Spleen (tissue), 11 donors: ENCODE results near the gene MBNL3. TPM values are rescaled to one million over a fixed set of nuclear protein-coding genes. Genes with fewer than 3 reads are reported as not detected.
A peak's percentile ranks its signal among the peaks of the same experiment; 100 is the strongest.

Experiments used
- DNase-seq: peaks from one replicate; pipeline ENCODE4 v3.0.0-alpha.2; 2020
- H3K27ac ChIP-seq, 8 donors: fragments of 200-600 bp; sonication (generic) in 7 of 8; 1 replicate in 4 of 8; 2 replicates in 4 of 8; pipeline versions ENCODE4 v1.5.0 to v1.8.0; 2016 to 2021; ENCODE audit warnings: inconsistent platforms in 4 of 8, mild to moderate bottlenecking in 4 of 8, moderate library complexity in 1 of 8
- H3K27me3 ChIP-seq, 7 donors: fragments of 200-600 bp; sonication (generic) in 6 of 7; replicated peaks in 1 of 7; 1 replicate in 4 of 7; 2 replicates in 3 of 7; pipeline versions ENCODE4 v1.5.0 to v1.8.0; 2016 to 2021; ENCODE audit warnings: inconsistent platforms in 3 of 7, mild to moderate bottlenecking in 1 of 7
- H3K36me3 ChIP-seq, 6 donors: fragments of 200-600 bp; sonication (generic) in 5 of 6; 1 replicate in 4 of 6; 2 replicates in 2 of 6; pipeline versions ENCODE4 v1.5.0 to v1.8.0; 2016 to 2021; ENCODE audit warnings: inconsistent platforms in 2 of 6
- H3K4me1 ChIP-seq, 6 donors: fragments of 200-600 bp; sonication (generic) in 5 of 6; 1 replicate in 3 of 6; 2 replicates in 3 of 6; pipeline versions ENCODE4 v1.5.0 to v1.8.0; 2016 to 2021; ENCODE audit warnings: inconsistent platforms in 3 of 6
- H3K4me3 ChIP-seq, 8 donors: fragments of 200-600 bp; sonication (generic) in 7 of 8; 1 replicate in 4 of 8; 2 replicates in 4 of 8; pipeline versions ENCODE4 v1.5.0 to v1.8.0; 2016 to 2021; ENCODE audit warnings: inconsistent platforms in 4 of 8, mild to moderate bottlenecking in 4 of 8, moderate library complexity in 2 of 8
- H3K9me3 ChIP-seq, 8 donors: fragments of 200-600 bp; sonication (generic) in 7 of 8; 1 replicate in 4 of 8; 2 replicates in 4 of 8; pipeline versions ENCODE4 v1.5.0 to v1.8.0; 2016 to 2021; ENCODE audit warnings: inconsistent platforms in 4 of 8
- POLR2A ChIP-seq, 3 donors: fragments of 450-650 bp; IDR thresholded peaks; one replicate each; pipeline ENCODE4 v1.5.1; 2017; ENCODE audit warnings: antibody characterized with exemption in 3 of 3, mild to moderate bottlenecking in 1 of 3
- POLR2AphosphoS5 ChIP-seq, 3 donors: sonication (generic); formaldehyde crosslinking; IDR thresholded peaks; one replicate each; pipeline ENCODE4 v1.5.1; 2017; ENCODE audit warnings: antibody characterized with exemption in 3 of 3
- WGBS, 5 donors: extraction: QIAGEN DNeasy Blood & Tissue Kit in 3 of 5; methylation state at CpG; one replicate each; pipeline versions ENCODE4 v1.1.5 to v1.1.7; 2013 to 2018; 5-methylcytosine and 5-hydroxymethylcytosine counted together
- intact Hi-C: fragments of 100-400 bp; cut with DNase I; formaldehyde crosslinking; loops from one replicate; pipeline ENCODE4 v1.15.0; 2023; ENCODE audit warnings: low total_unique reads
- polyA plus RNA-seq, 3 donors: library from polyadenylated mRNA; stranded (reverse); fragments of 200-250 nt; gene quantifications; one replicate each; pipeline ENCODE4 v1.2.1, GENCODE V29; 2013
- total RNA-seq, 7 donors: library from RNA; depleted of rRNA in 3 of 7; stranded (reverse); fragments of >200 nt in 3 of 7; fragmentation: NEBNext Ultra II Directional in 4 of 7; extraction: Animal tissue kit (Norgen Biotek cat#: 25700) in 4 of 7; gene quantifications; one replicate each; pipeline versions ENCODE4 v1.1.0 to v1.2.1, GENCODE V29; 2016 to 2021
- TF ChIP-seq, protein P1 (sequence below), 11 experiments: fragments of 200-600 bp in 7 of 11; fragments of 450-650 bp in 4 of 11; sonication (generic) in 4 of 11; IDR thresholded peaks in 8 of 11; conservative IDR thresholded peaks in 3 of 11; 1 replicate in 7 of 11; 2 replicates in 4 of 11; pipeline versions ENCODE4 v1.4.0 to v1.8.0; 2016 to 2021; ENCODE audit warnings: antibody characterized with exemption in 11 of 11, inconsistent platforms in 4 of 11, mild to moderate bottlenecking in 1 of 11
- donor health status: healthy with polysubstance abuse.
- donor health status: DM: no; HTN: no; CAD: no; lungs with moderate emphysema.
- donor health status: DM: no; HTN: no; CAD: no.
- donor health status: Bipolar disorder and iron deficiency.
- donor health status: healthy.
- donor health status: DM: no; HTN: no; CAD: no.
- donor health status: DM: yes; HTN: yes; CAD: no.

MBNL3 gene
- total and polyA plus RNA-seq, 10 donors, result 5.0 to 67.2 (median 37.6) TPM

DNA sequence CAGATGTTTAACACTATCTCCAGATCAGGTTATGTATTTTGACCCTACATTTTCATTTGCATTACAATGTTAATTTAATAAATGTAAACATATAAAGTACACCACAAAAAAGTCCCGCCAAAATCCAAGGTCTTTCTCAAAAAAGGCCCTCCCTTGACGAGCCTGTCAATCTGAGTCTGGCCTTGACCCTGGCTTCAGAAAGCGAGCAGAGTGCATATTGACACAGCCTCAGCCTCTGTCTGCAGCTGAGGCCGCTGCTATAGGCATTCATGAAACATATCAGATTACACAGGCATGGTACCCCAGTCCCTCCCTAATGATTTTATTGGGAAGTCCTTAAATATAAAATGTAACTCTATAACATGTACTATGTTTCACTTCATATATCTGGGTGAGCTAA is 6.2 kb downstream of the MBNL3 start:
- peaks cover 7 to 90% (median 53%) of the 10 kb centered on the region in 6 donors for H3K4me1 ChIP-seq
- H3K4me3 ChIP-seq, result no peak overlapping the region
- no peak for DNase-seq
- TF ChIP-seq POLR2AphosphoS5 (IDR thresholded peaks at IDR 0.05), result no peak
- TF ChIP-seq, protein P1, sequence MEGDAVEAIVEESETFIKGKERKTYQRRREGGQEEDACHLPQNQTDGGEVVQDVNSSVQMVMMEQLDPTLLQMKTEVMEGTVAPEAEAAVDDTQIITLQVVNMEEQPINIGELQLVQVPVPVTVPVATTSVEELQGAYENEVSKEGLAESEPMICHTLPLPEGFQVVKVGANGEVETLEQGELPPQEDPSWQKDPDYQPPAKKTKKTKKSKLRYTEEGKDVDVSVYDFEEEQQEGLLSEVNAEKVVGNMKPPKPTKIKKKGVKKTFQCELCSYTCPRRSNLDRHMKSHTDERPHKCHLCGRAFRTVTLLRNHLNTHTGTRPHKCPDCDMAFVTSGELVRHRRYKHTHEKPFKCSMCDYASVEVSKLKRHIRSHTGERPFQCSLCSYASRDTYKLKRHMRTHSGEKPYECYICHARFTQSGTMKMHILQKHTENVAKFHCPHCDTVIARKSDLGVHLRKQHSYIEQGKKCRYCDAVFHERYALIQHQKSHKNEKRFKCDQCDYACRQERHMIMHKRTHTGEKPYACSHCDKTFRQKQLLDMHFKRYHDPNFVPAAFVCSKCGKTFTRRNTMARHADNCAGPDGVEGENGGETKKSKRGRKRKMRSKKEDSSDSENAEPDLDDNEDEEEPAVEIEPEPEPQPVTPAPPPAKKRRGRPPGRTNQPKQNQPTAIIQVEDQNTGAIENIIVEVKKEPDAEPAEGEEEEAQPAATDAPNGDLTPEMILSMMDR (IDR thresholded peaks at IDR 0.05 in 8 of 11, conservative IDR thresholded peaks at IDR 0.05 in 3 of 11), result no peak
- TF ChIP-seq POLR2A (IDR thresholded peaks at IDR 0.05), result no peak
- H3K27me3 ChIP-seq, result no peaks in the 10 kb centered on the region
- peak overlapping the region in 4 of 8 donors; percentile 86 to 91 (median 89) for H3K27ac ChIP-seq
- 63 to 89% (median 87%) methylated on average over 3 to 4 of the region's 4 CpGs for WGBS, 5 donors
- H3K36me3 ChIP-seq, result no peaks in the 10 kb centered on the region
- intact Hi-C loops, result no loop called here
- no peaks in the 10 kb centered on the region for H3K9me3 ChIP-seq

DNA sequence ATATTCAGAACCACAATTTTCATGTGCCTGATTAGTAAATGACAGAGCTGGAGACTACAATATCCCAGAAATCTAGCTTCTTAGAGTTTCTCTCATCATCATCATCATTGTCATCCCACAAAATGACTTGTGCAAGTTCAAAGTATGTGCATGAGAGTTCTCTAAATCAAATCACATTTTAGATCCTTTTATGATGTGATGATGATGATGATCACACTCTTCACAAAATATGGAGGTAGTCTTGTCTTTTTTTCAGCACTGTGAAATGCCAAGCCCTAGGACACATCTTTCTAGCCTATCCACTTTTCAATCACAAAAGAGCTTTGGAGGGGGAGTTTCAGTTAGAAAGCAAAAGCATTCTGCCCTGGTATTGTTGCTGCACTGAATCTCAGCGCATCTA is 7.4 kb downstream of the MBNL3 start:
- peak overlapping the region in 1 of 8 donors; percentile 69 for H3K4me3 ChIP-seq
- intact Hi-C loops, result no loop called here
- peak overlapping the region; percentile 54 to 91 (median 86) for H3K27ac ChIP-seq
- H3K27me3 ChIP-seq, result no peaks in the 10 kb centered on the region
- H3K36me3 ChIP-seq, result no peaks in the 10 kb centered on the region
- 0 to 93% (median 26%) methylated on average over 1 of the region's 1 CpG for WGBS, 5 donors
- no peak for TF ChIP-seq POLR2A (IDR thresholded peaks at IDR 0.05)
- no peak for TF ChIP-seq POLR2AphosphoS5 (IDR thresholded peaks at IDR 0.05)
- TF ChIP-seq, protein P1 (IDR thresholded peaks at IDR 0.05 in 8 of 11, conservative IDR thresholded peaks at IDR 0.05 in 3 of 11), result no peak
- peaks cover 0 to 83% (median 44%) of the 10 kb centered on the region in 6 donors for H3K4me1 ChIP-seq
- no peak for DNase-seq
- H3K9me3 ChIP-seq, result no peaks in the 10 kb centered on the region

DNA sequence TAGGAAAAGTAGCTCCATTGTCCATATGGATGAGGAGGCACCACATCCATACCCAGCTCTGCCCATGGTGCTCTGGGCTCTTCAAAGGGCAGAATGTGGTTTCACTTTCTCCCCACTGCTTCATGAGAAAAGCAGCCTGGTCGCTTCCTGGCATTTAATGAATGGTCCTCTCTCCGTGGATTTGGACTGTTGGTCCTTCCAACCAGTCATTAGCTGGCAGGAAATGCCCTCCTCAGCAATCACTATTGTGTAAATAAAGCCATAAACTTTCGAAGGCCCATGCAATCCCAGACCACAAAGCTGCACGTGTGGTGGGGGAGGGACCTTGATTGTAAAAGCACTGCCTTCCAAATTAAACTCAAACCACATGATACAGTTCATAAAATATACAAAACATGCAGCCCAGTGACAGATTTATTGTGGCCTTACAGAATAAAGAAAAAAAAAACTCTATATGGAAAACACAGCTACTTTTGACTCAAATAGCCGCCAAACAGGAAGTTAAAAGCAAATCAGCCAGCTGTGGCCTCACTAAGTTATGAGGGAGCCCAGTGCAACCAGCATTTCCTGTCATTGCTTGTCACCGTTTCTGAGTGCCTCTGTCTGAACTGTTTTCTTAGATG is 8.1 kb downstream of the MBNL3 start:
- Histone ChIP-seq H3K4me3 (peak overlapping the region in 7 of 8 donors; percentile 15 to 69 (median 27)), H3K27ac (peak overlapping the region; percentile 54 to 91 (median 86)), H3K36me3 (no peaks in the 10 kb centered on the region), H3K9me3 (no peaks in the 10 kb centered on the region), H3K27me3 (no peaks in the 10 kb centered on the region), H3K4me1 (peaks cover 0 to 81% (median 37%) of the 10 kb centered on the region in 6 donors)
- intact Hi-C loops, result no loop called here
- peak; percentile 74 for DNase-seq
- TF ChIP-seq POLR2AphosphoS5 (IDR thresholded peaks at IDR 0.05) (peak in 1 of 3 donors; percentile 61), POLR2A (IDR thresholded peaks at IDR 0.05) (no peak)
- TF ChIP-seq, protein P1 (IDR thresholded peaks at IDR 0.05 in 8 of 11, conservative IDR thresholded peaks at IDR 0.05 in 3 of 11), result no peak
- whole genome bisulfite sequencing, 5 donors, result 0 to 6% (median 1%) methylated on average over 4 to 6 of the region's 6 CpGs

DNA sequence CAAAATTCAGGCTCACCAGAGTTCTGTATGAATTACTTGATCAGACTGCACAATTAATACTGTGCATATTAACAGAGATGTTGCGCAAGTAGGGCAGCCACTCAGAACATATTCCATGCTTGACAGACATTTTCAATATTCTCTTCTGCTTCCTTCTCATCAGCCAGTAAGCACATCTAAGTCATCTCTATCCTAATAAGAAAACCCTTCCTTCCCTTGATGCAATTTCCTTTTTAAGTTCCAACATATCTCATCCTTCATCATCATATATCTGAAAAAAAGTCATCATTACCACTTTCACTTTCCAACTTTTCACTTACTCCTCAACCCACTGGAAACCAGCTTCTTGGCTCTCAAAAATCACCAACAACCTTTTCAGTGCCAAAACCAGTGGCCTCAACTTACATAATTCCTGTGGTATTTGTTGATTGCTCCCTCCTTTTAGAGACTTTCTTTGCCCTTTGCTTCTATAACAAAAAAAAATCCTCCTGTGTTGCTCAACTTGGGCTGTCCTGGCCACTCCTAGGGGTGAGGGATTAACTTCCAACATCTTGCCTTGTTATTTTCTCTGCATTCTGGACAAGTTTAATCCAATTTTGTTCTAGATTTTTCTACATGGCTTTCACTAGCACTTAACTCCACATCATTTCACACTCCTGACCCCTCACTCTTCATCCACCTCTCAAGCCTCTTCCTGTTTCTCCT is 14.1 kb downstream of the MBNL3 start:
- Histone ChIP-seq H3K27me3 (peaks cover 0 to 4% (median 0%) of the 10 kb centered on the region in 7 donors), H3K27ac (peak overlapping the region in 5 of 8 donors; percentile 2 to 55 (median 34)), H3K4me1 (peaks cover 0 to 44% (median 6%) of the 10 kb centered on the region in 6 donors), H3K4me3 (no peak overlapping the region), H3K36me3 (no peaks in the 10 kb centered on the region), H3K9me3 (no peaks in the 10 kb centered on the region)
- WGBS, 5 donors, result 75 to 100% (median 92%) methylated on average over 1 of the region's 1 CpG
- TF ChIP-seq, protein P1 (IDR thresholded peaks at IDR 0.05 in 8 of 11, conservative IDR thresholded peaks at IDR 0.05 in 3 of 11), result no peak
- TF ChIP-seq POLR2AphosphoS5 (IDR thresholded peaks at IDR 0.05), result no peak
- no peak for TF ChIP-seq POLR2A (IDR thresholded peaks at IDR 0.05)
- no peak for DNase-seq
- intact Hi-C loops, result no loop called here
